Prostate gland (tissue), 2 donors: ENCODE measurements around the gene DNMT3B. TPM values are rescaled to one million over a fixed set of nuclear protein-coding genes. Genes with fewer than 3 reads are reported as not detected.
A peak's percentile ranks its signal among the peaks of the same experiment; 100 is the strongest.

ENCODE experiments used
- DNase-seq: peaks from one replicate; pipeline ENCODE4 v3.0.0-alpha.2; 2019; ENCODE audit warnings: low spot score
- H3K27ac ChIP-seq, 2 donors: fragments of 200-600 bp; sonication (generic); 2 replicates each; pipeline ENCODE4 v1.5.1; 2017 to 2019
- H3K27me3 ChIP-seq: fragments of 200-600 bp; sonication (generic); replicated peaks from 2 replicates; pipeline ENCODE4 v1.5.1; 2019; ENCODE audit not compliant: insufficient read depth
- H3K36me3 ChIP-seq, 2 donors: fragments of 200-600 bp; sonication (generic); 1 replicate in 1 of 2; 2 replicates in 1 of 2; pipeline versions ENCODE4 v1.5.1 to v1.8.1; 2017 to 2019
- H3K4me1 ChIP-seq: fragments of 200-600 bp; sonication (generic); replicated peaks from 2 replicates; pipeline ENCODE4 v1.5.1; 2019
- H3K4me3 ChIP-seq, 2 donors: fragments of 200-600 bp; sonication (generic); 2 replicates each; pipeline ENCODE4 v1.5.1; 2017 to 2019
- H3K9me3 ChIP-seq: fragments of 200-600 bp; sonication (generic); 2 replicates; pipeline ENCODE4 v1.5.1; 2017
- CTCF ChIP-seq, 4 experiments: fragments of 200-600 bp in 2 of 4; fragments of 450-650 bp in 2 of 4; sonication (generic) in 2 of 4; IDR thresholded peaks; 1 replicate in 3 of 4; 2 replicates in 1 of 4; pipeline ENCODE4 v1.5.1; 2016 to 2019; ENCODE audit warnings: antibody characterized with exemption in 4 of 4, mild to moderate bottlenecking in 2 of 4, moderate library complexity in 2 of 4
- POLR2A ChIP-seq: fragments of 450-650 bp; IDR thresholded peaks from one replicate; pipeline ENCODE4 v1.6.1; 2016; ENCODE audit warnings: antibody characterized with exemption, mild to moderate bottlenecking
- POLR2AphosphoS5 ChIP-seq: sonication (generic); formaldehyde crosslinking; IDR thresholded peaks from one replicate; pipeline ENCODE4 v1.6.1; 2017; ENCODE audit warnings: antibody characterized with exemption
- WGBS: methylation state at CpG from one replicate; pipeline ENCODE4 v1.1.5; 2018; 5-methylcytosine and 5-hydroxymethylcytosine counted together
- intact Hi-C: fragments of 100-400 bp; cut with DNase I; formaldehyde crosslinking; loops from one replicate; pipeline ENCODE4 v1.14.2; 2022
- total RNA-seq, 2 donors: library from RNA; depleted of rRNA; stranded (reverse); fragments of >200 nt; gene quantifications; one replicate each; pipeline ENCODE4 v1.1.0, GENCODE V29; 2016

DNMT3B gene
- total RNA-seq, 2 donors from 2014 or later: 0.41 to 11.5 TPM

- DNase-seq: no peak
- TF ChIP-seq CTCF (IDR thresholded peaks at IDR 0.05): no peak
- no peak for TF ChIP-seq POLR2AphosphoS5
- TF ChIP-seq POLR2A: no peak
- intact Hi-C loops: no loop called here
- Histone ChIP-seq H3K4me3 (no peak overlapping the region), H3K36me3 (no peaks in the 10 kb centered on the region), H3K27ac (no peak overlapping the region), H3K4me1 (no peaks in the 10 kb centered on the region), H3K9me3 (no peaks in the 10 kb centered on the region), H3K27me3 (no peaks in the 10 kb centered on the region)
- 64% methylated on average over 10 of the region's 10 CpGs for WGBS
Observed at GRCh38 chr20:32752458-32753250, 9.5 kb upstream of the DNMT3B start.

GRCh38 chr20:32753731-32754130, 8.5 kb upstream of the DNMT3B start:
- no peak overlapping the region for H3K4me3 ChIP-seq
- H3K9me3 ChIP-seq: no peaks in the 10 kb centered on the region
- no peaks in the 10 kb centered on the region for H3K27me3 ChIP-seq
- DNase-seq: no peak
- 78% methylated on average over 4 of the region's 4 CpGs for WGBS
- TF ChIP-seq POLR2A (no peak), CTCF (IDR thresholded peaks at IDR 0.05) (no peak), POLR2AphosphoS5 (no peak)
- intact Hi-C loops: no loop called here
- H3K27ac ChIP-seq: no peak overlapping the region
- no peaks in the 10 kb centered on the region for H3K4me1 ChIP-seq
- no peaks in the 10 kb centered on the region for H3K36me3 ChIP-seq

GRCh38 chr20:32756156-32756555, 6.0 kb upstream of the DNMT3B start:
- no peaks in the 10 kb centered on the region for H3K4me1 ChIP-seq
- no peak overlapping the region for H3K4me3 ChIP-seq
- no peak overlapping the region for H3K27ac ChIP-seq
- DNase-seq: no peak
- no peaks in the 10 kb centered on the region for H3K9me3 ChIP-seq
- intact Hi-C loops: no loop called here
- H3K27me3 ChIP-seq: no peaks in the 10 kb centered on the region
- 66% methylated on average over 5 of the region's 5 CpGs for WGBS
- TF ChIP-seq POLR2A (no peak), POLR2AphosphoS5 (no peak), CTCF (IDR thresholded peaks at IDR 0.05) (no peak)
- no peaks in the 10 kb centered on the region for H3K36me3 ChIP-seq

GRCh38 chr20:32761417-32761830, 761 bp upstream of the DNMT3B start:
- H3K36me3 ChIP-seq: no peaks in the 10 kb centered on the region
- peaks cover 2% of the 10 kb centered on the region for H3K4me1 ChIP-seq
- intact Hi-C loops: no loop called here
- no peaks in the 10 kb centered on the region for H3K27me3 ChIP-seq
- TF ChIP-seq POLR2AphosphoS5: no peak
- no peak for TF ChIP-seq POLR2A
- no peak for TF ChIP-seq CTCF (IDR thresholded peaks at IDR 0.05)
- no peaks in the 10 kb centered on the region for H3K9me3 ChIP-seq
- H3K27ac ChIP-seq: no peak overlapping the region
- WGBS: 26% methylated on average over 6 of the region's 6 CpGs
- H3K4me3 ChIP-seq: peak overlapping the region; percentile 69 to 86
- DNase-seq: no peak

- intact Hi-C loops: no loop called here
- Histone ChIP-seq H3K4me1 (peaks cover 2% of the 10 kb centered on the region), H3K9me3 (no peaks in the 10 kb centered on the region), H3K27me3 (no peaks in the 10 kb centered on the region), H3K4me3 (peak overlapping the region; percentile 69 to 86), H3K27ac (peak overlapping the region in 1 of 2 donors; percentile 14), H3K36me3 (no peaks in the 10 kb centered on the region)
- WGBS: under 1% methylated on average over 30 of the region's 30 CpGs
- TF ChIP-seq POLR2AphosphoS5 (no peak), CTCF (IDR thresholded peaks at IDR 0.05) (no peak), POLR2A (no peak)
- no peak for DNase-seq
Observed at GRCh38 chr20:32762754-32763201, 593 bp downstream of the DNMT3B start.
